K562 (cell line): ENCODE data around the gene ZNF146. TPM values are rescaled to one million over a fixed set of nuclear protein-coding genes. Genes with fewer than 3 reads are reported as not detected.
A peak's percentile ranks its signal among the peaks of the same experiment; 100 is the strongest.

ENCODE experiments used
- ATAC-seq: fragments of 200-7000 bp; cut with Tn5 transposase; 3 replicates; pipeline ENCODE4 v1.9.1; 2020; ENCODE audit warnings: moderate library complexity
- BruUV-seq: library from RNA; stranded (reverse); fragments of 400-500 nt; replicated peaks from 2 replicates; lab custom pipeline; 2021; lab: Mats Ljungman, UMichigan
- CTCF ChIA-PET: fragments of 300-600 bp; formaldehyde crosslinking; extraction: SDS; loops from one replicate; lab custom pipeline; 2021; ENCODE audit warnings: low intra/inter-chr PET ratio; lab: Yijun Ruan, JAX
- POLR2A ChIA-PET: fragments of 300-600, 350-650 bp; sonication (Branson Sonifier 250); formaldehyde crosslinking; extraction: SDS; loops from one replicate; lab custom pipeline; 2021; ENCODE audit warnings: antibody characterized with exemption, inconsistent platforms; lab: Yijun Ruan, JAX
- DNase-seq, 4 experiments: peaks; one replicate each; pipeline versions ENCODE4 v3.0.0 to v3.0.0-alpha.2; 2011 to 2018; ENCODE audit warnings: low spot score in 3 of 4, mixed read lengths in 3 of 4; ENCODE audit errors: extremely low read depth in 1 of 4
- FAIRE-seq: peaks from 2 replicates; lab custom pipeline; 2011; peaks lifted over from hg19 to GRCh38; lab: Jason Lieb, UNC
- H2AFZ ChIP-seq: 2 replicates; pipeline ENCODE4 v1.6.0; 2011; ENCODE audit warnings: low read depth, low read length, control low read depth, inconsistent platforms
- H3K27ac ChIP-seq: fragments of 200-600 bp; 3 replicates; pipeline ENCODE4 v1.8.0; 2011; ENCODE audit warnings: low read depth, mild to moderate bottlenecking, control low read depth, inconsistent platforms, low read length, moderate library complexity, mixed read lengths; ENCODE audit errors: extremely low read depth
- H3K27me3 ChIP-seq, 2 experiments: fragments of 300-600 bp in 1 of 2; 2 replicates in 1 of 2; 3 replicates in 1 of 2; pipeline versions ENCODE4 v1.6.0 to v1.8.0; 2011; ENCODE audit warnings: inconsistent platforms in 2 of 2, low read length in 2 of 2, mild to moderate bottlenecking in 1 of 2, mixed read lengths in 1 of 2, moderate library complexity in 1 of 2; ENCODE audit not compliant: control insufficient read depth in 2 of 2, insufficient read depth in 2 of 2
- H3K36me3 ChIP-seq: fragments of 300-600 bp; 3 replicates; pipeline ENCODE4 v1.8.0; 2011; ENCODE audit warnings: mild to moderate bottlenecking, low read length, inconsistent platforms; ENCODE audit not compliant: control insufficient read depth, insufficient read depth
- H3K4me1 ChIP-seq, 2 experiments: fragments of 200-600 bp in 1 of 2; replicated peaks in 1 of 2; 2 replicates in 1 of 2; 3 replicates in 1 of 2; pipeline versions ENCODE4 v1.5.1 to v1.8.0; 2011; ENCODE audit warnings: inconsistent platforms in 2 of 2, low read length in 2 of 2, mild to moderate bottlenecking in 1 of 2, mixed read lengths in 1 of 2, moderate library complexity in 1 of 2; ENCODE audit not compliant: control insufficient read depth in 2 of 2, insufficient read depth in 2 of 2
- H3K4me2 ChIP-seq: 2 replicates; pipeline ENCODE4 v1.6.1; 2011; ENCODE audit warnings: low read length, control low read depth, inconsistent platforms, mixed read lengths; ENCODE audit not compliant: insufficient read depth
- H3K4me3 ChIP-seq: fragments of 200-600 bp; sonication (generic), shearing (Covaris generic); 2 replicates; pipeline ENCODE4 v1.5.1; 2016; ENCODE audit warnings: control low read depth, inconsistent platforms
- H3K79me2 ChIP-seq: fragments of 200-600 bp; 3 replicates; pipeline ENCODE4 v1.8.0; 2011; ENCODE audit warnings: low read length, inconsistent platforms; ENCODE audit not compliant: control insufficient read depth, insufficient read depth
- H3K9ac ChIP-seq, 2 experiments: 2 replicates each; pipeline versions ENCODE4 v1.6.0 to v1.6.1; 2011; ENCODE audit warnings: low read depth in 2 of 2, low read length in 2 of 2, control low read depth in 1 of 2, inconsistent platforms in 1 of 2, mild to moderate bottlenecking in 1 of 2, mixed read lengths in 1 of 2; ENCODE audit not compliant: insufficient read depth in 1 of 2
- H3K9me1 ChIP-seq: one replicate; pipeline ENCODE4 v1.6.0; 2011; ENCODE audit warnings: inconsistent platforms, mild to moderate bottlenecking, low read length, moderate library complexity; ENCODE audit not compliant: control insufficient read depth, insufficient read depth
- H3K9me3 ChIP-seq: replicated peaks from 2 replicates; pipeline ENCODE4 v1.5.1; 2011; ENCODE audit warnings: low read depth, low read length, inconsistent platforms; ENCODE audit not compliant: control insufficient read depth, insufficient read depth
- H4K20me1 ChIP-seq: replicated peaks from 2 replicates; pipeline ENCODE4 v1.6.1; 2011; ENCODE audit warnings: low read length, inconsistent platforms, mixed read lengths; ENCODE audit not compliant: control insufficient read depth, insufficient read depth
- CREM ChIP-seq: IDR thresholded peaks from 2 replicates; pipeline ENCODE4 v1.6.1; 2014; ENCODE audit warnings: antibody characterized with exemption, low read depth
- ETV1 ChIP-seq: fragments of 450-650 bp; conservative IDR thresholded peaks from 2 replicates; pipeline ENCODE4 v1.6.1; 2016; ENCODE audit warnings: missing genetic modification characterization, control low read depth, low read depth, missing compliant biosample characterization
- FOXK2 ChIP-seq, 2 experiments: fragments of 450-650 bp; IDR thresholded peaks in 1 of 2; conservative IDR thresholded peaks in 1 of 2; 2 replicates each; pipeline ENCODE4 v1.6.1; 2016; ENCODE audit warnings: low read depth in 2 of 2, mild to moderate bottlenecking in 1 of 2
- MYC ChIP-seq, 2 experiments: fragments of 250-450 bp in 1 of 2; sonication (Bioruptor Pico) in 1 of 2; IDR thresholded peaks; 2 replicates each; pipeline versions ENCODE4 v1.5.1 to v1.6.1; 2012 to 2021; ENCODE audit warnings: low read depth in 2 of 2, borderline replicate concordance in 1 of 2, improper control_type of control experiment in 1 of 2, low read length in 1 of 2, mild to moderate bottlenecking in 1 of 2, moderate library complexity in 1 of 2
- MYNN ChIP-seq, 2 experiments: sonication (generic); formaldehyde crosslinking in 1 of 2; IDR thresholded peaks; 2 replicates each; pipeline versions ENCODE4 v1.5.0 to v1.6.1; 2016 to 2020; ENCODE audit warnings: antibody characterized with exemption in 1 of 2, missing genetic modification reagents in 1 of 2
- RBFOX2 ChIP-seq: fragments of 200-400 bp; formaldehyde crosslinking; IDR thresholded peaks from 2 replicates; pipeline ENCODE4 v1.6.1; 2017; ENCODE audit warnings: low read depth, mild to moderate bottlenecking, low read length, moderate library complexity
- TEAD1 ChIP-seq, 2 experiments: fragments of 450-650 bp in 1 of 2; sonication (generic) in 1 of 2; formaldehyde crosslinking; IDR thresholded peaks; 2 replicates each; pipeline versions ENCODE4 v1.4.0 to v1.8.0; 2020 to 2022; ENCODE audit warnings: mild to moderate bottlenecking in 2 of 2, missing genetic modification reagents in 1 of 2
- ZBTB7A ChIP-seq: IDR thresholded peaks from 2 replicates; pipeline ENCODE4 v1.6.1; 2011; ENCODE audit warnings: low read depth, mild to moderate bottlenecking, low read length, moderate library complexity, borderline replicate concordance; ENCODE audit not compliant: control insufficient read depth
- ZFP30 ChIP-seq: fragments of 250-450 bp; sonication (Bioruptor Pico); IDR thresholded peaks from 2 replicates; pipeline ENCODE4 v1.8.0; 2022; ENCODE audit warnings: moderate library complexity, mild to moderate bottlenecking, inconsistent platforms, borderline replicate concordance
- ZNF589 ChIP-seq: fragments of 200-800 bp; sonication (Bioruptor generic); IDR thresholded peaks from 2 replicates; pipeline ENCODE4 v1.6.1; 2016; ENCODE audit warnings: low read depth, missing genetic modification characterization, missing compliant biosample characterization
- ZNF717 ChIP-seq: fragments of 250-450 bp; sonication (Bioruptor Pico); IDR thresholded peaks from 2 replicates; pipeline ENCODE4 v1.5.0; 2021
- WGBS: fragments of 100-300 bp; shearing (Covaris generic); methylation state at CpG from one replicate; pipeline ENCODE4 v1.1.6; 2016; ENCODE audit warnings: low coverage, mixed read lengths; ENCODE audit not compliant: insufficient coverage; ENCODE audit errors: missing lambda C conversion rate; 5-methylcytosine and 5-hydroxymethylcytosine counted together
- in situ Hi-C: fragments of 300-500 bp; cut with MboI; formaldehyde crosslinking; loops from 4 replicates; pipeline ENCODE4 v1.15.0; 2018; ENCODE audit warnings: inconsistent platforms, mixed read lengths
- intact Hi-C: fragments of 100-400 bp; cut with micrococcal nuclease; formaldehyde crosslinking; loops from 2 replicates; pipeline ENCODE4 v1.14.2; 2022
- polyA plus RNA-seq, 8 experiments: library from polyadenylated mRNA; depleted of rRNA in 4 of 8; stranded (reverse) in 5 of 8; unstranded in 3 of 8; fragments of >200 nt; fragmentation: Nextera tagmentation in 2 of 8; fragmentation: Illumina TruSeq in 1 of 8; extraction: Ambion mirVana in 2 of 8; extraction: Trizol in 1 of 8; gene quantifications; 2 replicates each; pipeline versions ENCODE4 v1.2.1 to v1.2.3, GENCODE V29; 2011 to 2014; ENCODE audit warnings: inconsistent platforms in 1 of 8, missing spikeins in 1 of 8
- total RNA-seq, 7 experiments: library from RNA; depleted of rRNA in 6 of 7; stranded (reverse); fragments of >200 nt in 6 of 7; fragmentation: Illumina TruSeq in 2 of 7; extraction: Trizol in 2 of 7; gene quantifications; 2 replicates each; pipeline versions ENCODE4 v1.2.1 to v1.2.3, GENCODE V29; 2011 to 2021; ENCODE audit warnings: low replicate concordance in 1 of 7
- TF ChIP-seq, protein P1 (sequence below): sonication (generic); formaldehyde crosslinking; IDR thresholded peaks from 2 replicates; pipeline ENCODE4 v1.8.0; 2022; ENCODE audit warnings: mild to moderate bottlenecking, missing genetic modification reagents
- TF ChIP-seq, protein P2 (sequence below), 2 experiments: IDR thresholded peaks; 2 replicates each; pipeline ENCODE4 v1.6.1; 2011; ENCODE audit warnings: borderline replicate concordance in 1 of 2, control low read depth in 1 of 2, low read depth in 1 of 2, low read length in 1 of 2, mild to moderate bottlenecking in 1 of 2, mixed read lengths in 1 of 2, moderate library complexity in 1 of 2; ENCODE audit not compliant: insufficient read depth in 1 of 2, insufficient read length in 1 of 2, poor library complexity in 1 of 2, severe bottlenecking in 1 of 2; ENCODE audit errors: extremely low read depth in 1 of 2

ZNF146 gene
- total and polyA plus RNA-seq, 9 of the 15 experiments (the other 6 are each of a cell fraction or from before 2014, with no cell fraction given): 36.2 to 195 (median 116) TPM

DNA sequence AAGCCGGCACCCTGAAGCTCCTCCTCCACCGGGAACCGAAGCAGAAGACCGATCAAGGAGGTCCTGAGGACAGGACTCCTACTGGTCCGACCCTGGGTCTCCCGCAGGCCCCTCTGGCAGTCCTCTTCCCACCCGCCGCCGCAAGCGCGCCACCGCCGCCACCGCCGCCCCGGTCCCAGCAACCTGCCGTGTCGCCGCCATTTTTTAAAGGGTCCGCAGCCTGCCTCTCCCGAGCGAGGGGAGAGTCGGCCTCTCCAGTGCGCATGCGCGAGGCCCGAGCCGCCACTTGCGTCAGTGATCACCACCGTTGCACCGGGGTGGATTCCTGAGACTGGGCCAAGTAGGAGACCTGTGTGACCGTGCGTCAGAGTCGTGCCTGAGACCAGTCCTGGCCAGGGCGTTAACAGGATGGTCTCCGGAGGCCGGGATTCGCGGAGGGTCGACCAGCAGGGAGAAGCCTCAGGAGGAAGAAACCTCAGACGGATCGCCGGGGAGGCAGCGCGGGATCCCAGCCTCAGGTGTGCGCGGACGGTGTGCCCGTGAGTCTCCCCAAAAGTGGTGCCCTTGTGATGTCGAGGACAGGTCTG, 51.6 kb downstream of the ZNF146 start (continued):
- 0 out of 2 replicates have a peak, but pooled peaks have one; percentile 44 for TF ChIP-seq CREM
- TF ChIP-seq MYC (IDR thresholded peaks at IDR 0.05; ENCODE audit: low read depth, low read length): 0 out of 2 replicates have a peak, but pooled peaks have one; percentile 13
- no peak for TF ChIP-seq MYC (CRISPR knock-in tag; IDR thresholded peaks at IDR 0.05; ENCODE audit: borderline replicate concordance, low read depth)
- TF ChIP-seq, protein P1, sequence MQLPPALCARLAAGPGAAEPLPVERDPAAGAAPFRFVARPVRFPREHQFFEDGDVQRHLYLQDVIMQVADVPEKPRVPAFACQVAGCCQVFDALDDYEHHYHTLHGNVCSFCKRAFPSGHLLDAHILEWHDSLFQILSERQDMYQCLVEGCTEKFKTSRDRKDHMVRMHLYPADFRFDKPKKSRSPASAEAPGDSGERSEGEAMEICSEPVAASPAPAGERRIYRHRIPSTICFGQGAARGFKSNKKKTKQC (CRISPR knock-in tag): peak; percentile 39; the same call in 1 of the 2 replicates
- TF ChIP-seq RBFOX2: peak; percentile 92
- TF ChIP-seq ZBTB7A: peak; percentile 55; the same call in 1 of the 2 replicates

DNA sequence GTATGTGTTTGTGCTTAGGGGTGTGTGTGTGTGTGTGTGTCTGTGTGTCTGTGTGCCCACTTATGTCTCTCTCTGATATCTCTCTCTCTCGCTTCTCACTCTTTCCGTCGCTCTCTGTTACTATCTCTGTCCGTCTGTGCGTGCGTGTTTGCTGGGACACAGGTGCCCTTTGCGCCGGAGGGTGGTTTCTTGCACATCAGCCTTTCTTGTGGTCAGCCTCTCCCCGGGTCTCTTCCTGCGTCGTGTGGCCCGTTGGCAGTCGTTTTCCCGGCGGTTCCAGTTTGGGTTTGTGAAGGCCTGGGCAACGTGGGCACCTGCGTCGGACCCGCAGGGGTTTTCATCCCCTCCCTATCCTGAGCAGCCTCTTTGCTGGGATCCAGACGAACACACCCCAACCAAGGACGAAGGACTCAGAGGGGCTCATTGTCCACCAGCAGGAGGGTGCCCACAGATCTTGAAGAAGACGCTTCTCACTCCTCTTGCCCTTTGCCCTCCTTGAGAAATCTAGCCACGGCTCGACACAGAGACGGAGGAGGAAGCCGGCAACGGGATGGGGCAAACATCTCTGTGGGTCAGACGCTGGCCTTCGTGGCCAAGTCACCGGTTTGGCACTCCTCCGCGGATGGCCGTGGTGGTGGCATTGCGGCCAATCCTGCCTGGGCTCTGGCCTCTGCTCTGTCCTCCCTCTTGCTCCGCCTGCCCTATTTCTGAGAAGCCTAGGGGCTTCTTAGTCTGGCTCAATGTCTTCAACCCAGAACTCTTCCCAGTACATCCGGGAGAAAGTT, 52.3 kb downstream of the ZNF146 start:
- in situ Hi-C loops: no loop called here
- TF ChIP-seq ETV1 (tag) (no peak), MYNN (IDR thresholded peaks at IDR 0.05) (no peak), MYNN (CRISPR knock-in tag; IDR thresholded peaks at IDR 0.05) (no peak), ZNF589 (CRISPR knock-in tag) (no peak), ZFP30 (CRISPR knock-in tag) (no peak), FOXK2 (conservative IDR thresholded peaks at IDR 0.05 in 1 of 2, IDR thresholded peaks at IDR 0.05 in 1 of 2; ENCODE audit: low read depth in 2 of 2) (no peak), ZNF717 (CRISPR knock-in tag) (no peak), TEAD1 (CRISPR knock-in tag; IDR thresholded peaks at IDR 0.05) (no peak)
- TF ChIP-seq, protein P2, sequence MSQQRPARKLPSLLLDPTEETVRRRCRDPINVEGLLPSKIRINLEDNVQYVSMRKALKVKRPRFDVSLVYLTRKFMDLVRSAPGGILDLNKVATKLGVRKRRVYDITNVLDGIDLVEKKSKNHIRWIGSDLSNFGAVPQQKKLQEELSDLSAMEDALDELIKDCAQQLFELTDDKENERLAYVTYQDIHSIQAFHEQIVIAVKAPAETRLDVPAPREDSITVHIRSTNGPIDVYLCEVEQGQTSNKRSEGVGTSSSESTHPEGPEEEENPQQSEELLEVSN (IDR thresholded peaks at IDR 0.05; ENCODE audit: borderline replicate concordance in 1 of 2, extremely low read depth in 1 of 2, insufficient read depth in 1 of 2, insufficient read length in 1 of 2, low read depth in 1 of 2, low read length in 1 of 2, poor library complexity in 1 of 2, severe bottlenecking in 1 of 2): no peak

More for the DNA sequence above, 52.3 kb downstream of the ZNF146 start:
- Histone ChIP-seq H3K4me3 (peak overlapping the region; percentile 62), H3K4me2 (peak overlapping the region; percentile 75), H3K27me3 (peaks cover 0 to 10% of the 10 kb centered on the region in 2 experiments; a peak in 1 of 5 replicates), H3K9ac (peak overlapping the region in 1 of 2 experiments; percentile 54; a peak in 2 of 4 replicates), H3K36me3 (no peaks in the 10 kb centered on the region), H3K4me1 (peaks cover 0 to 16% of the 10 kb centered on the region in 2 experiments; a peak in 2 of 5 replicates), H3K79me2 (no peaks in the 10 kb centered on the region), H3K9me1 (no peaks in the 10 kb centered on the region), H4K20me1 (no peaks in the 10 kb centered on the region), H2AFZ (peak overlapping the region; percentile 90), H3K27ac (no peak overlapping the region), H3K9me3 (no peaks in the 10 kb centered on the region)
- ATAC-seq: peak; percentile 36; the same call in 2 of the 3 replicates
- no peak for FAIRE-seq
- no peak for DNase-seq
- POLR2A ChIA-PET: no interaction called here
- 17% methylated on average over 32 of the region's 36 CpGs for whole genome bisulfite sequencing
- intact Hi-C loops: no loop called here
- TSS peak; percentile 74 for BruUV-seq
- CTCF ChIA-PET: no interaction called here
